T-helper 2 cell treated with Interferon-gamma antibody and Interleukin-4, amounts not matched to agents 100 ng/mL and 5 ng/mL, for 36 hours (primary cell): ENCODE data around the gene RNF180. TPM values are rescaled to one million over a fixed set of nuclear protein-coding genes. Genes with fewer than 3 reads are reported as not detected.
"Not testable (repeated sequence)": the region's sequence is repeated elsewhere in the genome, so short reads cannot be mapped to it uniquely, and the experiment has no call there.

Experiments used
- intact Hi-C: fragments of 100-400 bp; cut with micrococcal nuclease; formaldehyde crosslinking; loops from one replicate; pipeline ENCODE4 v1.15.1; 2023
- total RNA-seq: library from RNA; stranded (reverse); gene quantifications from 2 replicates; pipeline ENCODE4 v1.2.3, GENCODE V29; 2022

Gene RNF180
- total RNA-seq, 1 donor from 2014 or later, result not detected

DNA sequence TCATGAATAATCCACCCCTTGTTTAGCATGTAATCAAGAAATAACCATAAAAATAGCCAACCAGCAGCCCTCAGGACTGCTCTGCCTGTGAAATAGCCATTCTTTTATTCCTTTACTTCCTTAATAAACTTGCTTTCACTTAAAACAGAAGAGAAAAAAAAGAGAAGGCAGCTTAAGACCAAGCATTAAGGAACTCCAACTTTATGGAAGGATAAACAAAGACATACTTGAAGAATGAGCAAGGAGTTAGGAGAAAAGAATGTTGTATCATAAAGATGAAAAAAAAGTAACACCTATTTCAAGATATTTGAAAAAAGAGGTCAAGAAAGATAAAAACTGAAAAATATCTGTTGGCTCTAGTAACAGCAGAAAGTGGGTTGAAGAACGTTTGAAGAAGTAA is 107.6 kb downstream of the RNF180 start:
- intact Hi-C loops, result no loop called here

DNA sequence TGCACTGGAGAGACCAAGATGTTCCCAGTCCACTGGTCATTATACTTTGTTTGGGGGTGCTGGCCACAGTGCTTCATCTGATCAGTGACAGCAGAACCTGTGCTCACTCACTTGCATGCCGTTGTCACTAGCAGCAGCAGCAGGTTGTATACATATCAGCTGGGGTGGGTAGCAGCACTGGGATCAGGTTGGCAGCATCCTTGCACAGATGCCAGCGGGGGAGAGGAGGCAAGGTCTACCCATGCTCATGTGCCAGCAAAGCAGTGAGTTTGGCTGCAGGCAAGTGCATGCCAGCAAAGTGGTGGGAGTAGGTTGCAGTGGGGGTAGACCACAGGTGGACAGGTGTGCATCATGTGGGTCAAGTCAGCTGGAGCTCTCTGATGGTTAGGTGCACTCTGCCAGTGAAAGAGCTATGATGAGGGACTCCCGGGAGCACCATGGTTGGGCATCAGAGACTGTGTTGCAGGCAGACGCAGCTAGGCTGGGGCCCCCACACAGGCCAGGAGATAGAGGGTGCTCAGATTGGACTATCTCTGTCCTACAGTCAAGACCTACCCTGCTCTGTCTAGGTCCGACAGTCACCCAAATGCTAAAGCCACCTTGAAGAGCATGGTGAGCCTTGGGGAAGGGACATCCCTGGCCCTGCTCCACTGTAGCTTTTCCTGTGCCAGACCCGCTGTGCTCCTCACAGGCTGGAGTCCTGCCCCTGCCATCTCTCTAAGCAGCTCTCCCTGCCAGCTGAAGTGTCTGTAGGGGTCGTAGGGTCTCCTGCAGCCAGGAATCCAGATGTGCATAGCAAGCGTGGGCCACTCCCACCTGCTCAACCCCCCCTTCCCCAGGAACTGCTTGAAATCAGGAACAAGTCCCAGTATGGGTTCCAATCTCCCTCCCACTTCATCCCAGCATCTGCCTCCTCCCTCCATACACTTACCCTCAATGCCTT is 119.8 kb downstream of the RNF180 start:
- intact Hi-C loops, result no loop called here

- intact Hi-C loops, result no loop called here
Observed at GRCh38 chr5:64286381-64286780, 120.7 kb downstream of the RNF180 start.

DNA sequence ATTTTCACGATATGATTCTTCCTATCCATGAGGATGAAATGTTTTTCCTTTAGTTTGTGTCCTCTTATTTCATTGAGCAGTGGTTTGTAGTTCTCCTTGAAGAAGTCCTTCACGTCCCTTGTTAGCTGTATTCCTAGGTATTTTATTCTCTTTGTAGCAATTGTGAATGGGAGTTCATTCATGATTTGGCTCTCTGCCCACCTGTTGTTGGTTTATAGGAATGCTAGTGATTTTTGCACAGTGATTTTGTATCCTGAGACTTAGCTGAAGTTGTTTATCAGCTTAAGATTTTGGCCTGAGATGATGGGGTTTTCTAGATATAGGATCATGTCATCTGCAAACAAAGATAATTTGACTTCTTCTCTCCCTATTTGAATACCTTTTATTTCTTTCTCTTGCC is 122.9 kb downstream of the RNF180 start:
- intact Hi-C loops, result not testable (repeated sequence)

DNA sequence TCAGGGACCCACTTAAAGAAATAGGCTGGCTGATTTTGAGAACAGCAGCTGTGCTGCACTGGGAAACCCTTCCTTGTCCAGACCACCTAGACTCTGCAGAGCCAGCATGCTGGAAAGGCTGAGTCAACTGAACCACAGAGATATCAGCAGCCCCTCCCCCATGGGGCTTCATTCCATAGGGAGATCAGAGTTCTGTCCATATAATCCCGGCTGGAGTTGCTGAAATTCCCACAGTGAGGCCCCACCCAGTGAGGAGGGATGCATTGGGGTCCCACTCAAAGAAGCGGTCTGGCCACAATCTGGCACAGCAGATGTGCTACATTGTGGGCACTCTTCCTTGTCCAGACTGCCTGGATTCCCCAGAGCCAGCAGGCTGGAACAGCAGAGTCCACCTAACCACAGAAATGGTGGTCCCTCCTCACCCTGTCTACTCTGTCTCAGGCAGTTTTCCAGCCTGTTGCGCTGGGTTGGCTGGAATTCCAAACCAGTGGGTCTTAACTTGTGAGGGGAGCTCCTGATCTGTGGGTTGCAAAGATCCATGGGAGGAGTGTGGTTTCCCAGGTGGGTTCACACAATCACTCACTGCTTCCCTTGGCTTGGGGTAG is 127.1 kb downstream of the RNF180 start:
- intact Hi-C loops, result no loop called here

DNA sequence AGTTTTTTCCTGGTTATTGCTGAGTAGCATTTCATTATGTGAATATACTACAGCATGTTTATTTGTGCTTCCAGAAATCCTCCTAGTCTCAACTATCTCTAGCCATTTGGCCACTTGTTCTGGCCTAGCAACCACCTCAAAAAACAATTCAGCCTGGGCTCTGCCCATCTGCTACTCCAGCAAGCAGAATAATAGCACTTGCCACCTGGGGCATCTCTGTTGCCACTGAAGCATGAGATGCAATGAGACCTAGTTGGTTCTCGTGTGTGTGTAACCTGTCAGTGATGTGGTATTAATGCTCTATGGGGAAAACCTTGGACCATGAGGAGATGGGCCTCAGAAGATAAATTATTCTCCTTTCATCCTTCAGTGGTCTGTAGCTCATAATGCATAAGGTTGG is 129.5 kb downstream of the RNF180 start:
- intact Hi-C loops, result no loop called here

- intact Hi-C loops, result no loop called here
Observed at GRCh38 chr5:64298586-64298985, 132.9 kb downstream of the RNF180 start.

- intact Hi-C loops, result no loop called here
Observed at GRCh38 chr5:64299805-64300204, 134.2 kb downstream of the RNF180 start.

GRCh38 chr5:64301566-64301965 is 135.9 kb downstream of the RNF180 start:
- intact Hi-C loops, result no loop called here

DNA sequence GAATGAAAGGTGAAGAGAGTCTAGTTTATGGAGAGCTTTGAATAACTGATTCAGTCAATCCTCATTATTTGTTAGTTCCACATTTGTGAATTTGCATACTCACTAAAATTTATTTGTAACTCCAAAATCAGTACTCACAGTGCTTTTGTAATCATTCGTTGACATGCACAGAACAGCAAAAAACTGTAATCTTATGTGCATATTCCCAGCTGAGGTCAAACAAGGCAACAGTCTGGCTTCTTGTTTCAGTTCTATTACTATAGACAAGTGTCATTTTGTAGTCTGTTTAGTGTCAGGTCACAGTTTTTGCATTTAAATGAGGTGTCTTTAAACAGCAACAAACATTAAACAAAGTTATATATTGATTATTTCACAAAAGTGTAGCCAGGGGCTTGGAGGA is 142.5 kb downstream of the RNF180 start:
- intact Hi-C loops, result no loop called here

DNA sequence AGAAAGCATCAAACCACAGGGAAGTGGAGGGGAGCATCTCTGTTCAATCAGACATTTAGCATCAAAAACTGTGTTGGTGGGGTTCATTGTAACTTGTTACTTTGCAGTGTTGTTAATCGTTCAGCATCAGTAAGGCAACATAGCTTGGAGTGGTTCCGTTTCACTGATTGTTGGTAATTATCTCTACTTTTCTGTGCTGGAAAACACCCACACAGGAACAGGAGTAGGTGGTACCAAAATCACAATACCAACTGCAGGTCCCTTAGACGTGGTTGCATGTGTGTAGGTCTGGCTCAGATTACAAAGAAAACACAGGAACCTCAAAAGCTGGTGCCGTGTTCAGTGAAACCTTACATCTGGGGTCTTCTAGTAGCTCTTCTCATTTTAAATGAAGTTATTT is 146.8 kb downstream of the RNF180 start:
- intact Hi-C loops, result no loop called here

GRCh38 chr5:64315778-64316177 is 150.1 kb downstream of the RNF180 start:
- intact Hi-C loops, result no loop called here

DNA sequence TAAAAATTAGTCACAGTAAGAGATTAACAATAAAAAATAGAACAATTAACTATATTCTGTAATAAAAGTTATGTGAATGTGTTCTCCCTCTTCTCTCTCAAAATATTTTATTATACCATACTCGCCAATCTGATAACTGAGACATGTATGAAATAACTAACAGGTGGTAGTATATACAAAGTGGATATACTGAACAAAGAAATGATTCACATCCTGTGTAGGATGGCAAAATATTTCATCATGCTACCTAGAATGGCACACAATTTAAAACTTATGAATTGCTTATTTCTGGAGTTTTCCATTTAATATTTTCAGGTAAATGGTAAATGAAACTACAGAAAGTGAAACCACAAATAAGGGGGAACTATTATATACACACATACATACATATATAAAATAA is 152.5 kb downstream of the RNF180 start:
- intact Hi-C loops, result no loop called here

DNA sequence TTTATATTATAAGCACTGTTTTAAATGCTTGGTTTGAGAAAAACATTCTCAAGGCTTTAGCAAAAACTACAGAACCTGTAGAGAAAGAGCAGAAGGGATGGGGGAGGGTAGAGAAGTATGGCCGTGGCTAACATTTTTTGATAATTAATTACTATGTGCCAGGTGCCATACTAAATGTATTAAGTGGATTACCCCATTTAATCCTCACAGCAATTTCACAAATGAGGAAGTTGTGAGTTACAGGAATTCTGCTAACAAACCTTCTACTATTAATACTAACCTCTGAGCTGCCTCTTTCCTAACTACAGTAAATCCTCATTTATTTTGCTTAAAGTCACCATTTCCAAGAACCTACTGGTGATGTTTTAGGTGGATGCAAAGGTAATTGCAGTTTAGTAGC is 157.9 kb downstream of the RNF180 start:
- intact Hi-C loops, result no loop called here

DNA sequence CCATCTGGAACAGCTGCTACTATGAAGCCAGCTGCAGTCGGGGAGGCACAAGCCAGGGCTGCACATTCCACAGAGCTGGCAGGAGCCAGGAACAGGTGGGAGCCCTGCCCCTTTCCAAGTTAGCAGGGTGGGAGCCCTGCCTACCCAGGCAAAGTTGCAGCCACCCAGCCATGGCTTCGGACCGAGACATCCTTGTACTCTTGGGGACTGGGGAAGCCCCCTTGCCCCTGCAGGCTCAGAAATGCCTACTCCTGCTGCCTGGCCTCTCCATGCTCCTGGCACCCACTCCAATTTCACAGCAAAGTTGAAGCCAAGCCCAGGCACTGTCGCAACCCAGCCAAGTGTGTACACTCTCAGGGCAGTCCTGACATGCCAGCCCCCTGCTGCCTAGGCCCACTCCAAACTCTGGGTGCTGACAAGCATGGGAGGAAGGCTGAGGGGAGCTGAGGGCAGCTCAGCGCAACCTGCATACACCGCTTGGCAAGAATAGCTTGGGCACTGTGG is 165.1 kb downstream of the RNF180 start:
- intact Hi-C loops, result no loop called here

- intact Hi-C loops, result no loop called here
Observed at GRCh38 chr5:64331597-64332277, 166.1 kb downstream of the RNF180 start.

GRCh38 chr5:64333886-64334285 is 168.2 kb downstream of the RNF180 start:
- intact Hi-C loops, result no loop called here

GRCh38 chr5:64339769-64340168 is 174.1 kb downstream of the RNF180 start:
- intact Hi-C loops, result no loop called here

GRCh38 chr5:64340293-64340692 is 174.7 kb downstream of the RNF180 start:
- intact Hi-C loops, result no loop called here

DNA sequence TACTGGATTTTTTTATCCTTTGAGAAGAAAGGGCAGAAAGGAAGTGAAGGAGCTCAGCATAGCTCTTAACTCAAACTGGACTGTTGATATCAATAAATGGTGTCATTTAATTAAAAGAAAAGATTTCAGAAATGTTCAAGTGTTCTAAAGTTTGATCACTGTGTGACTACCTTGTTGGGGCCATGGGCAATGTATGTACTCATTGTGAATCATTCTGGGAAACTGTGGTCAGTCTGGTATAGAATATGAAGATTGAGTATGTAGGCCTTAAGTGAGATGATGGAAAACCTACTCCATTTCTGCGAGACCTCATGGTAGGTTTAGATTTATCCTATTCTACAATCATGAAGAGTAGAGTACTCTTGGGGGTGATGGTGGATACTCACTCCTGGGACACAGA is 175.7 kb downstream of the RNF180 start:
- intact Hi-C loops, result no loop called here

- intact Hi-C loops, result no loop called here
Observed at GRCh38 chr5:64344501-64344900, 178.9 kb downstream of the RNF180 start.

DNA sequence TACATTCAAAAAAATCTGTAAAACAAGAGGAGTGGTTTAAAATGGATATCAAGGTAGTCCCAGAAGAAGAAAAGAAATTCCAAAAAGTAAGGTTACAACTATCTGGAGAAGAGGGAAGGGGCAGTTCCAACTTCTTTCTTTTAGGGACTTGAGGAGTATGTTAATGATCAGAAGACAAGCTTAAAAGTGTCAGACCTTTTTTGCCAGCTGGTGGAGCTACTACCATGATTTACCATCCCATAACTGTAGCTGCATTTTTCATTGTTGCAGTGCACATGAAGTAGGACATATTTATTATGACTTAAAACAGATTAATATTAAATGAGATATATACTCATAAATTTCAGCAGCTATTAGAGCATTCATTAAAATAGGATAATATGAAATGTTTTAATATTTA is 181.7 kb downstream of the RNF180 start:
- intact Hi-C loops, result no loop called here
